Kidney (tissue), 14 donors: Measurements from ENCODE around the gene ANKH. TPM values are rescaled to one million over a fixed set of nuclear protein-coding genes. Genes with fewer than 3 reads are reported as not detected.

ENCODE experiments used
- DNase-seq, 5 donors: peaks; one replicate each; pipeline ENCODE4 v3.0.0-alpha.2; 2013 to 2020
- FAIRE-seq: peaks from 2 replicates; lab custom pipeline; 2012; peaks lifted over from hg19 to GRCh38; lab: Jason Lieb, UNC
- H3K27ac ChIP-seq, 2 donors: one replicate each; pipeline ENCODE4 v1.7.0; 2013; ENCODE audit warnings: low read depth in 2 of 2, low read length in 2 of 2, inconsistent platforms in 1 of 2
- H3K27me3 ChIP-seq: one replicate; pipeline ENCODE4 v1.7.1; 2013; ENCODE audit warnings: low read length, inconsistent platforms; ENCODE audit not compliant: control insufficient read depth, insufficient read depth
- H3K36me3 ChIP-seq, 3 donors: one replicate each; pipeline versions ENCODE4 v1.7.0 to v1.7.1; 2013; ENCODE audit warnings: low read length in 3 of 3, control low read depth in 1 of 3, inconsistent platforms in 1 of 3; ENCODE audit not compliant: insufficient read depth in 3 of 3, control insufficient read depth in 2 of 3
- H3K4me1 ChIP-seq, 3 donors: one replicate each; pipeline versions ENCODE4 v1.7.0 to v1.7.1; 2013; ENCODE audit warnings: low read length in 3 of 3, inconsistent platforms in 1 of 3, low read depth in 1 of 3; ENCODE audit not compliant: control insufficient read depth in 2 of 3, insufficient read depth in 2 of 3
- H3K4me3 ChIP-seq, 3 donors: one replicate each; pipeline versions ENCODE4 v1.7.0 to v1.8.1; 2013; ENCODE audit warnings: low read length in 3 of 3, control low read depth in 1 of 3, inconsistent platforms in 1 of 3
- H3K9ac ChIP-seq, 3 donors: one replicate each; pipeline versions ENCODE4 v1.7.0 to v1.7.1; 2013; ENCODE audit warnings: low read length in 3 of 3, control low read depth in 1 of 3, inconsistent platforms in 1 of 3
- H3K9me3 ChIP-seq, 3 donors: one replicate each; pipeline versions ENCODE4 v1.7.0 to v1.7.1; 2013; ENCODE audit warnings: low read length in 3 of 3, control low read depth in 1 of 3, inconsistent platforms in 1 of 3; ENCODE audit not compliant: control insufficient read depth in 2 of 3, insufficient read depth in 1 of 3
- CTCF ChIP-seq: IDR thresholded peaks from 3 replicates; pipeline ENCODE4 v1.5.1; 2012; ENCODE audit warnings: mild to moderate bottlenecking, moderate library complexity, borderline replicate concordance; ENCODE audit not compliant: insufficient read depth; ENCODE audit errors: extremely low read depth
- intact Hi-C: fragments of 100-400 bp; cut with DNase I; formaldehyde crosslinking; loops from one replicate; pipeline ENCODE4 v1.11.1; 2022
- polyA plus RNA-seq: library from polyadenylated mRNA; stranded (reverse); fragments of 350-450 nt; fragmentation: Illumina TruSeq; extraction: RNeasy Lipid Tissue Mini Kit (QIAGEN cat#74804); gene quantifications from one replicate; pipeline ENCODE4 v1.2.3, GENCODE V29; 2014; ENCODE audit warnings: low read depth, low replicate concordance; ENCODE audit not compliant: insufficient read depth
- total RNA-seq: library from RNA; stranded (reverse); fragmentation: NEBNext Ultra II Directional; extraction: Animal tissue kit (Norgen Biotek cat#: 25700); gene quantifications from one replicate; pipeline ENCODE4 v1.2.1, GENCODE V29; 2021
- donor health status: control.
- donor health status: control.
- donor health status: control.
- donor health status: control.
- donor health status: control.
- donor health status: DM: yes; HTN: yes; CAD: no.
- donor health status: Normal renal cell carcinoma (clear cell type).

Gene ANKH
- total and polyA plus RNA-seq, 2 donors from 2014 or later: 19.0 to 44.6 TPM

DNA sequence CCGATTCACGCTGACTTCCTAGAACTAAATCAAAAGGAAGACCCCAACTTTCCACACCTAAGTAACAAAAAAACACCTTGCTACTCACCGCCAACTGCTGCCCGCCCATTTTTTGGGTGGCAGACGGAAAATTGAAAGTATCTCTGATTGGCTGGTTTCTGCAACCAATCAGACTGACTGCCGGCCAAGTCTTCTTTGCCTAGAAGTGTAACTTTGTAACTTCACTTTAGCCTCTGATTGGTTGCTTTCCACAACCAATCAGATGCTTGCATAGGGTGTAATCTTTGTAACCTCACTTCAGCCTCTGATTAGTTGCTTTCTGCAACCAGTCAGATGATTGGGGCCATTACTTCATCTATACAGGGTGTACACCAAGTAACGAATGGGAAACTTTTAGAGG is 42.6 kb upstream of the ANKH start:
- H3K9ac ChIP-seq: no peak overlapping the region
- H3K36me3 ChIP-seq: no peaks in the 10 kb centered on the region
- no peak for TF ChIP-seq CTCF
- no peak overlapping the region for H3K27ac ChIP-seq
- FAIRE-seq: no peak
- no peak overlapping the region for H3K4me3 ChIP-seq
- DNase-seq: no peak
- H3K27me3 ChIP-seq: no peaks in the 10 kb centered on the region
- intact Hi-C loops: no loop called here
- H3K9me3 ChIP-seq: no peaks in the 10 kb centered on the region
- H3K4me1 ChIP-seq: no peaks in the 10 kb centered on the region

GRCh38 chr5:14913096-14913495 is 41.5 kb upstream of the ANKH start:
- no peak for DNase-seq

DNA sequence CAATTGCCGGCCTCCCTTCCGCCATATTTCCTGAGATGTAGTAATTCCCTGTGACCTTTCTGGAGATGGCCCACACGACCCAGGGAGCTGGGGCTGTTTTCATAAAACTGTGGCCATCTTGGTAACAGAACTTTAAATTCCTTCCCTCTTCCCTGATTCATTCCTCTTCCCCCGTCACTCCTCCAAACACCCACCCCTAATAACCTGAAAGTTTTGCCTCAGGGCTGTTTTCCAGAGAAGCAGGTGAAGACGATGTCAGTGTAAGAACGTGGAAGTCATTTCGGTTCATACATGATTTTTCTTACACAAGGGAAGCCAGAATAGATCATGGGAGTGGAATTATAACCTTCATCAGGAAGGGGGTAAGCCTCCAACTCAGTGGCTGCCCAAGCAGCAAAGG is 40.6 kb upstream of the ANKH start:
- Histone ChIP-seq H3K9me3 (no peaks in the 10 kb centered on the region), H3K27me3 (no peaks in the 10 kb centered on the region), H3K27ac (no peak overlapping the region), H3K36me3 (no peaks in the 10 kb centered on the region), H3K9ac (no peak overlapping the region), H3K4me3 (no peak overlapping the region), H3K4me1 (no peaks in the 10 kb centered on the region)
- intact Hi-C loops: no loop called here
- no peak for TF ChIP-seq CTCF
- FAIRE-seq: no peak
- DNase-seq: no peak

More at GRCh38 chr5:14913096-14913495, 41.5 kb upstream of the ANKH start:
- no peak overlapping the region for H3K4me3 ChIP-seq
- H3K27me3 ChIP-seq: no peaks in the 10 kb centered on the region
- H3K9ac ChIP-seq: no peak overlapping the region
- no peaks in the 10 kb centered on the region for H3K36me3 ChIP-seq
- intact Hi-C loops: no loop called here
- no peaks in the 10 kb centered on the region for H3K9me3 ChIP-seq
- TF ChIP-seq CTCF: no peak
- no peak overlapping the region for H3K27ac ChIP-seq
- FAIRE-seq: no peak
- no peaks in the 10 kb centered on the region for H3K4me1 ChIP-seq

DNA sequence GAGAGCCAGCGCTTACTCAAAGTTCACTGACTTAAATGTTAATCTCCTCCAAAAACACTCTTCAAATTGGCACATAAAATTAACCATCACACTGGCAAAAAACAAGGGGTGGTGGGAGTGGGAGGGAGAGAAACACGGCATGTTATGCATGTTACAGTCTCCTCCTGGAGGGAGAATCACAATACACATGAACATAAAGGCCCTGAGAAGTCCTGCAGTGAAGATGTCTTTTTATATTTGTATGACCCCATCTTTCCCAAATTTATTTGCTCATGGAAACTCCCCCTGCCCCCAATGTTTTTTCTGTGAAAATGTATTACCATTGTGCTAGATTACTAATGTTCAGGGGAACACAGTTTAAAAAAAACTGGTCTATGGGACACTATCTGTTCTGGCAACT is 37.8 kb upstream of the ANKH start:
- H3K27me3 ChIP-seq: no peaks in the 10 kb centered on the region
- H3K4me1 ChIP-seq: no peaks in the 10 kb centered on the region
- no peak for TF ChIP-seq CTCF
- no peak overlapping the region for H3K27ac ChIP-seq
- intact Hi-C loops: no loop called here
- no peaks in the 10 kb centered on the region for H3K36me3 ChIP-seq
- FAIRE-seq (no peak), DNase-seq (no peak)
- no peak overlapping the region for H3K4me3 ChIP-seq
- no peak overlapping the region for H3K9ac ChIP-seq
- H3K9me3 ChIP-seq: no peaks in the 10 kb centered on the region
